ENCODE data around the gene IGSF8. TPM values are rescaled to one million over a fixed set of nuclear protein-coding genes. Genes with fewer than 3 reads are reported as not detected.

IGSF8 gene
- polyA plus RNA-seq, 1 of the 3 experiments (the other 2 are of a cell fraction), result 67.9 TPM

DNA sequence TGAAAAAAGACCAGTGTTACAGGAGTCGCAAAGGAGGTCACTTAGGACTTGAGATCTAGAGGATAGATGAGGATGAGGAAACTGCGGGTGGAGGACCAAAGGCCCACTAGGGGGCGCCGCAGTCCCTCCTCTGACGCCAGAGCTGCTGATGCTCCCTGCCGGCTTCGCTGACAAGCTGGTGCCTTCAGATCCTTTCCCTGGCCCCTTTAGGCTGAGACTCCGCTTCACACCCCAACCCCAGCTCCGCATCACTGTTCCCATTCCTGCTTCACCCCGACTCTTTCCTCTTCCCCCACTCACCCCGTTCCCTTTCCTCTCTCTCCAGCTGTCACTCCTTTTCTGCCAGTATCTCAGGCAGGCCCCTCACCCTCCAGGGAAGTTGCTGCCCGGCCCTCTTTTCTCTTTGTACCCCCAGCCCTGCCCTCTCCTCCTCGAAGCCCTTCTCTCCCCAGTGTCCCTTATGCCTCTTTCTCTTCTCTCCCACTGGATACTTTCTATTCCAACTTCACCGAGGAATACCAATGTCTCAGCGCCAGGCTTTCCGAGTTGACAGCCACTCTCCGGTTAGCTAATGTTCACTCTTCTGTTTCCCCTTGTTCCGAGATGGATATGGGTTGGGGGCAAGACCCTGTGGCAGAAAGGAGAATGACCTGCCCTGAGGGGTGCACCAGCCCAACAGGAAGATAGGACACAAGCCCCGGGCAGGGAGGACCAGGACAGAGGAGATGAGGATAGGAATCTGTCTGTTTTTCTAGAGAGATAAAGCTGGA, 12.5 kb downstream of the IGSF8 start:
- Histone ChIP-seq H3K4me3 (ENCODE audit: low read depth in 2 of 2, low read length in 1 of 2) (no peak overlapping the region), H3K79me2 (ENCODE audit: insufficient read depth) (no peaks in the 10 kb centered on the region), H2AFZ (ENCODE audit: low read depth) (no peak overlapping the region), H3K9me3 (no peaks in the 10 kb centered on the region), H3K36me3 (replicated peaks in 1 of 2; ENCODE audit: control insufficient read depth in 1 of 2, insufficient read depth in 2 of 2, low read length in 1 of 2) (peaks cover 0 to 2% of the 10 kb centered on the region in 2 experiments), H3K9me2 (no peaks in the 10 kb centered on the region), H3K27me3 (ENCODE audit: insufficient read depth) (peaks cover 22% of the 10 kb centered on the region; the same call in 1 of the 2 replicates), H3K4me1 (ENCODE audit: control insufficient read depth in 1 of 2, insufficient read depth in 2 of 2, low read depth in 1 of 2, low read length in 1 of 2) (peaks cover 0 to 13% of the 10 kb centered on the region in 2 experiments; a peak in 1 of 4 replicates), H3K9ac (no peak overlapping the region), H3K27ac (ENCODE audit: low read depth in 2 of 2, low read length in 1 of 2) (no peak overlapping the region), H4K20me1 (ENCODE audit: insufficient read depth) (no peaks in the 10 kb centered on the region), H3K4me2 (no peak overlapping the region), H3F3A (replicated peaks; ENCODE audit: insufficient read depth) (no peaks in the 10 kb centered on the region)
- CTCF ChIA-PET, result interaction anchor here (0.6 to 8.2 kb wide), 64 partner anchors 7 to 293 kb away, joined by 3 to 132 read pairs (median 4); partner anchors contain the start of genes CASQ1, IGSF8, KCNJ10 and PIGM
- WGBS (ENCODE audit: low lambda C conversion rate), result 60% methylated on average over 16 of the region's 19 CpGs
- POLR2A ChIA-PET, result interaction anchor here (1.0 to 1.7 kb wide), 2 partner anchors 12 to 176 kb away, joined by 3 to 5 read pairs; partner anchors contain the start of genes DCAF8 and IGSF8
- DNase-seq, result peak; percentile 91
- TF ChIP-seq RFX5 (IDR thresholded peaks at IDR 0.05; ENCODE audit: low read length) (no peak), GATA2 (CRISPR knock-in tag; IDR thresholded peaks at IDR 0.05) (peak; percentile 16; the same call in 1 of the 2 replicates), CTCF (IDR thresholded peaks at IDR 0.05) (peak; percentile 78), SMC3 (IDR thresholded peaks at IDR 0.05; ENCODE audit: low read depth, low read length) (peak; percentile 57), RAD21 (IDR thresholded peaks at IDR 0.05; ENCODE audit: low read length) (peak; percentile 76), GABPA (IDR thresholded peaks at IDR 0.05; ENCODE audit: low read depth) (no peak), YY1 (IDR thresholded peaks at IDR 0.05; ENCODE audit: low read depth) (no peak)
- TF ChIP-seq, protein P1, sequence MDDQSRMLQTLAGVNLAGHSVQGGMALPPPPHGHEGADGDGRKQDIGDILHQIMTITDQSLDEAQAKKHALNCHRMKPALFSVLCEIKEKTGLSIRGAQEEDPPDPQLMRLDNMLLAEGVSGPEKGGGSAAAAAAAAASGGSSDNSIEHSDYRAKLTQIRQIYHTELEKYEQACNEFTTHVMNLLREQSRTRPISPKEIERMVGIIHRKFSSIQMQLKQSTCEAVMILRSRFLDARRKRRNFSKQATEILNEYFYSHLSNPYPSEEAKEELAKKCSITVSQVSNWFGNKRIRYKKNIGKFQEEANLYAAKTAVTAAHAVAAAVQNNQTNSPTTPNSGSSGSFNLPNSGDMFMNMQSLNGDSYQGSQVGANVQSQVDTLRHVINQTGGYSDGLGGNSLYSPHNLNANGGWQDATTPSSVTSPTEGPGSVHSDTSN (IDR thresholded peaks at IDR 0.05), result no peak

GRCh38 chr1:160084771-160085321, 13.6 kb downstream of the IGSF8 start:
- DNase-seq, result no peak
- Histone ChIP-seq H4K20me1 (ENCODE audit: insufficient read depth) (no peaks in the 10 kb centered on the region), H3F3A (replicated peaks; ENCODE audit: insufficient read depth) (no peaks in the 10 kb centered on the region), H3K79me2 (ENCODE audit: insufficient read depth) (no peaks in the 10 kb centered on the region), H2AFZ (ENCODE audit: low read depth) (no peak overlapping the region), H3K36me3 (replicated peaks in 1 of 2; ENCODE audit: control insufficient read depth in 1 of 2, insufficient read depth in 2 of 2, low read length in 1 of 2) (peaks cover 0 to 2% of the 10 kb centered on the region in 2 experiments), H3K27me3 (ENCODE audit: insufficient read depth) (peaks cover 30% of the 10 kb centered on the region), H3K27ac (ENCODE audit: low read depth in 2 of 2, low read length in 1 of 2) (no peak overlapping the region), H3K4me1 (ENCODE audit: control insufficient read depth in 1 of 2, insufficient read depth in 2 of 2, low read depth in 1 of 2, low read length in 1 of 2) (peaks cover 0 to 15% of the 10 kb centered on the region in 2 experiments; a peak in 1 of 4 replicates), H3K4me2 (no peak overlapping the region), H3K9me2 (no peaks in the 10 kb centered on the region), H3K4me3 (ENCODE audit: low read depth in 2 of 2, low read length in 1 of 2) (no peak overlapping the region), H3K9ac (no peak overlapping the region), H3K9me3 (no peaks in the 10 kb centered on the region)
- CTCF ChIA-PET, result interaction anchor here (0.6 to 8.2 kb wide), 51 partner anchors 11 to 864 kb away, joined by 3 to 132 read pairs (median 5); partner anchors contain the start of genes CASQ1, IGSF8, KCNJ10 and PIGM
- POLR2A ChIA-PET, result interaction anchor here (1.7 kb wide), 1 partner anchor 13 kb away, joined by 5 read pairs; the partner anchor contains the start of gene IGSF8
- 79% methylated on average over 30 of the region's 30 CpGs for WGBS (ENCODE audit: low lambda C conversion rate)
- TF ChIP-seq MEF2A (IDR thresholded peaks at IDR 0.05; ENCODE audit: borderline replicate concordance, low read depth) (no peak), YY1 (IDR thresholded peaks at IDR 0.05; ENCODE audit: low read depth) (no peak), JUND (IDR thresholded peaks at IDR 0.05) (no peak), RAD21 (IDR thresholded peaks at IDR 0.05; ENCODE audit: low read length) (no peak), POLR2AphosphoS5 (IDR thresholded peaks at IDR 0.05; ENCODE audit: low read depth, low read length) (no peak), TCF12 (IDR thresholded peaks at IDR 0.05) (no peak), RCOR1 (IDR thresholded peaks at IDR 0.05; ENCODE audit: low read length) (no peak), RXRA (IDR thresholded peaks at IDR 0.05; ENCODE audit: borderline replicate concordance, low read depth) (no peak), EP300 (IDR thresholded peaks at IDR 0.05; ENCODE audit: borderline replicate concordance in 1 of 2, low read depth in 1 of 2, low read length in 1 of 2) (no peak), RFX5 (IDR thresholded peaks at IDR 0.05; ENCODE audit: low read length) (no peak), EZH2phosphoT487 (IDR thresholded peaks at IDR 0.05; ENCODE audit: borderline replicate concordance, low read depth) (no peak), TAF1 (IDR thresholded peaks at IDR 0.05; ENCODE audit: borderline replicate concordance, low read depth, low read length) (no peak)
- TF ChIP-seq, protein P1 (IDR thresholded peaks at IDR 0.05), result no peak
- TF ChIP-seq, protein P2, sequence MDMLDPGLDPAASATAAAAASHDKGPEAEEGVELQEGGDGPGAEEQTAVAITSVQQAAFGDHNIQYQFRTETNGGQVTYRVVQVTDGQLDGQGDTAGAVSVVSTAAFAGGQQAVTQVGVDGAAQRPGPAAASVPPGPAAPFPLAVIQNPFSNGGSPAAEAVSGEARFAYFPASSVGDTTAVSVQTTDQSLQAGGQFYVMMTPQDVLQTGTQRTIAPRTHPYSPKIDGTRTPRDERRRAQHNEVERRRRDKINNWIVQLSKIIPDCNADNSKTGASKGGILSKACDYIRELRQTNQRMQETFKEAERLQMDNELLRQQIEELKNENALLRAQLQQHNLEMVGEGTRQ (IDR thresholded peaks at IDR 0.05; ENCODE audit: borderline replicate concordance, low read depth, low read length), result no peak
- TF ChIP-seq, protein P3, sequence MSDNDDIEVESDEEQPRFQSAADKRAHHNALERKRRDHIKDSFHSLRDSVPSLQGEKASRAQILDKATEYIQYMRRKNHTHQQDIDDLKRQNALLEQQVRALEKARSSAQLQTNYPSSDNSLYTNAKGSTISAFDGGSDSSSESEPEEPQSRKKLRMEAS (IDR thresholded peaks at IDR 0.05; ENCODE audit: low read depth), result no peak

Measured in SK-N-SH (cell line).